ENCODE data around the gene CENPC.
"Not testable (repeated sequence)": the region's sequence is repeated elsewhere in the genome, so short reads cannot be mapped to it uniquely, and the experiment has no call there.

CENPC gene

DNA sequence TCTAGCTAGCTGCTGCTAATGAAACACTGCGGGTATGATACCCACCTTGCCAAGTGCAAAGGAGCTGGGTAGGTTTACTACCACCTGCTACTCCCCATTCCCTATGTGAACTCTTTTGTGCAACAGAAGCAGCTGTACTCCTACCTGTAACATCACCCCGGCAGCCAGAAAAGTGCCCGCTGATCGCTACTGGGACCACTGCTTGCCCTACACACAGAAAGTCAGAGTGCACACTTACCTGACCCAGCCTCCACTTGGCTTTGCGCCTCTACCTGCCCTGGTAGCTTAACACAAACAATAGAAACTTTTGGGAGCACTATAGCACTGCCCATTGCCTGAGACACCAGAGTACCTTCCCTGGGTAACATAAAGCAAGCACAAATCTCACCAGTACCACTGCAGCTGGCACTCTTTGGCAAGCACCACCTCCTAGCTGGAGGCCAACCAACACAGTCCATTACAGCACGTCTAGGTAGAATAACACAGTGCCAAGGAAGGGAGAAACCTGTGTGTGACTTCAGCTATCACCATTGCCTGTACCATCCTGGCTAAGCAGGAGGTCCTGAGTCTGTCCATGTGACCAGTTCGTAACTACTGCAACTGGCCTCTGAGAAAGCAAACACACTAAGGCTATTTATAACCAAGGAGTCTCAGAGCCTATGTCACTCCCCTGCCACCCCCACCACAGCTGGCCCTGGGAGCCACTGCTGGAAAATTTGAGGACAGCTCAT is 80.1 kb downstream of the CENPC start:
- DNase-seq = no peak

DNA sequence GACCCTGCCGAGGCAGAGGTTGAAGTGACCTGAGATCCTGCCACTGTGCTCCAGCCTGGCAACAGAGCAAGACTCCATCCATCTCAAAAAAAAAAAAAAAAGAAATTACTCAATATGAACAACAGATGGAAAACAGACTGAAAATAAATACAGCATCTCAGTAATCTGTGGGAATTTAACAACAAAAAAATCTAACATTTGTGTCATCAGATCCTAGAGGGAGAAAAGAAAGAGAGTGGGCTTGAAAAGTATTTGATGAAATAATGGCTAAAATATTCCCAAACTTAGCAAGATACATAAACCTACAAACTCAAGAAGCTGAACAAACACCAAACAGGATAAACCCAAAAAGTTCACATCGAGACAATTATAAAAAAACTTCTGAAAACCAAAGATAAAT is 84.7 kb downstream of the CENPC start:
- no peak for DNase-seq

DNA sequence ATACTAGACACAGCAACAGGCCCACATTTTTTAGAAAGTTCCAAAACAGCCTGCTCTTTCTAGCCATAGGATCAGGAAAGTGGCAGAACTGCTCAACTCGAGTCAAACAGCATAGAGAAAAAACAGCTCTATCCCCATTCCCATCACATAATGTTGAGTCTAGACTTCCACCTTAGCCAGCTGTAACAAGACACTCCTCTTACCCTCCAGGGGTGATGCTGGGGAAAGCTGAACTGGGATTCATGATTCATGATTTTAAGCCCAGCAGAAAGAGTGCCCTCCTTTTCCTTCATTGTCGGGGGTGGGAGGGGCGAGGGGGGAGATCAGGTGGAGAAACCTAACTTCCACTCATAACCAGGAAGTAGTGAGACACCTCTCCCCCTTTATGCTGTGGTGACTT is 86.1 kb downstream of the CENPC start:
- no peak for DNase-seq

DNA sequence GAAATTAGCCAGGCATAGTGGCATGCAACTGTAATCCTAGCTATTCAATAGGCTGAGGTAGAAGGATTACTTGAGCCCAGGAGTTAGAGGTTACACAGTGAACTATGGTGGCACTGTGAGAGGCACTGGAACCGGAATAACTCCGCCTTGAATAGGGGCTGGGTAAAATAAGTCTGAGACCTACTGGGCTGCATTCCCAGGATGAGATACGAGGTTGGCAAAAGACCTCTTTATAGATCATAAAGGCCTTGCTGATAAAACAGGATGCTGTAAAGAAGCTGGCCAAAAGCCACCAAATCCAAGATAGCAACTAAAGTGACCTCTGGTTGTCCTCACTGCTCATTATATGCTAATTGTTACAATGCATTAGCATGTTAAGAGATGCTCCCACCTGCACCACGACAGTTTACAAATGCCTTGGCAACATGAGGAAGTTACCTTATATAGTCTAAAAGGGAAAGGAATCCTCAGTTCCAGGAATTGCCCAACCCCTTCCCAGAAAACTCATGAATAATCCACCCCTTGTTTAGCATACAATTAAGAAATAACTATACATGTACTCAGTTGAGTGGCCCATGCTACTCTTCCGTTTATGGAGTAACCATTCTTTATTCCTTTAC is 88.6 kb downstream of the CENPC start:
- DNase-seq = no peak

DNA sequence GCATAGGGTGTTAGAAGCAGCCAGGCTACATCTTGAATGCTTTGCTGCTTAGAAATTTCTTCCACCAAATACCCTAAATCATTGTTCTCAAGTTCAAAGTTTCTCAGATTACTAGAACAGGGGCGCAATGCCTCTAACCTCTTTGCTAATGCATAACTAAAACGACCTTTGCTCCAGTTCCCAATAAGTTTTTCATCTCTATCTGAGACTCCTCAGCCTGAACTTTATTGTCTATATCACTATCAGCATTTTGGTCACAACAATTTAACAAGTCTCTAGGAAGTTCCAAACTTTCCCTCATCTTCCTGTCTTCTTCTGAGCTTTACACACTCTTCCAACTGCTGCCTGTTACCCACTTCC is 92.5 kb downstream of the CENPC start:
- not testable (repeated sequence) for DNase-seq

DNA sequence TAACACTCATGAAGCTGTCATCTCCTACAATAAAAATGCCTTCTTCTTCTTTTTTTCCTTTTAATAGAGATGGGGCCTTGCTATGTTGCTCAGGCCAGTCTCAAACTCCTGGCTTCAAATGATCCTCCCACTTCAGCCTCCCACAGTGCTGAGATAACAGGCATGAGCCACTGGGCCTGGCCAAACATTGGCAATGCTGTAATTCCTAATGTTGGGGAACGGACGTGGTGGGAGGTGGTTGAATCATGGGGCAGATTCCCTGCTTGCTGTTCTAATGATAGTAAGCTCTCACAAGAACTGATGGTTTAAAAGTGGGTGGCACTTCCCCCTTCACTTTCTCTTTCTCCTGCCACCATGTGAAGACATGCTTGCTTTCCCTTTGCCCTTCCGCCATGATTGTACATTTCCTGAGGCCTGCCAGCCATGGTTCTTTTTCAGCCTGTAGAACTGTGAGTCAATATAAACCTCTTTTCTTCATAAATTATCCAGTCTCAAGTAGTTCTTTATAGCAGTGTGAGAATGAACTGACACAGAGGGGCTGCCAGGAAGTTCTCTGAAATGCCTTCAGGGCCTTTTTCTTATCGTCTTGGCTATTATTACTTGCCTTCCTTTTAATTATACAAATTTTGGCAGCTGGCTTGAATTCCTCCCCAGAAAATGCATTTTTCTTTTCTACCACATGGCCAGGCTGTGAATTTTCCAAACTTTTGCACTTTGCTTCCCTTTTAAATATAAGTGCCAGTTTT is 93.0 kb downstream of the CENPC start:
- no peak for DNase-seq

DNA sequence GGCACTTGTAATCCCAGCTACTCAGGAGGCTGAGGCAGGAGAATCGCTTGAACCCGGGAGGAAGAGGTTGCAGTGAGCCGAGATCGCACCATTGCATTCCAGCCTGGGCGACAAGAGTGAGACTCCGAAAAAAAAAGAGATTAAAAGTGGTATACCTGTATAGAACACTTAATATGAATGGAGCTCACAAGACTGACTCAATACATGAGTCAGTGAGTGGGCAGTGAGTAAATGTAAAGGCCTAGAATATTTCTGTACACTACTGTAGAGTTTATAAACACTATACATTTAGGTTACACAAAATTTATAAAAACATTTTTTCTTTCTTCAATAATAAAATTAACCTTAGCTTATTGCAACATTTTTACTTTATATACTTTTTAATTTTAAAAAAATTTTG is 93.8 kb downstream of the CENPC start:
- DNase-seq = no peak

DNA sequence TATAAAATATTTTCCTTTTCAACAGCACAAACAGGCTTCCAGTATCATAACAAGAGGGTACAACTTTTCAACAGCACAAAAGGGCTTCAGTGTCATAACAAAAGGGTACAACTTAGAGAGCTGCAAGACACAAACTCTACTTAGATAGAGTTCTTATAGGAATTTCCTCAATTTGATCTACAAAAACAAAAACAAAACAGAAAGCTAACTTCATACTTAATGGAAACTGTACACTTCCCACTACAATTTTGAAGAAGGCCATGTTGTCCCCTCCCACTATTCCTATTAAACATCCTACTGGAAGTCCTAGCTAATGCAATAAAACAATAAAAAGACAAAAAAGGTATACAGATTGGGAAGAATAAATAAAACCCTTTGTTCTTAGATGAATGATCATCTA is 96.7 kb downstream of the CENPC start:
- DNase-seq = no peak

DNA sequence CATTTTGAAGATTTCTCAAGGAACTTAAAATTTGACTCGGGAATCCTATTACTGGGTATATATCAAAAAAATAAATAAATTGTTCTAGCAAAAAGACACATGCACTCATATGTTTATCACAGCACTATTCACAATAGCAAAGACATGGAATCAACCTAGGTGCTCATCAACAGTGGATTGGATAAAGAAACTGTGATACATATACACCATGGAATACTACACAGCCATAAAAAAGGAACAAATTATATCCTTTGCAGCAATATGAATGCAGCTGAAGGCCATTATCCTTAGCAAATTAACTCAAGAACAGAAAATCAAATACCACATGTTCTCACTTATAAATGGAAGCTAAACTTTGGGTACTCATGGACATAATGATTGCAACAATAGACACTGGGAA is 97.4 kb downstream of the CENPC start:
- DNase-seq = no peak

DNA sequence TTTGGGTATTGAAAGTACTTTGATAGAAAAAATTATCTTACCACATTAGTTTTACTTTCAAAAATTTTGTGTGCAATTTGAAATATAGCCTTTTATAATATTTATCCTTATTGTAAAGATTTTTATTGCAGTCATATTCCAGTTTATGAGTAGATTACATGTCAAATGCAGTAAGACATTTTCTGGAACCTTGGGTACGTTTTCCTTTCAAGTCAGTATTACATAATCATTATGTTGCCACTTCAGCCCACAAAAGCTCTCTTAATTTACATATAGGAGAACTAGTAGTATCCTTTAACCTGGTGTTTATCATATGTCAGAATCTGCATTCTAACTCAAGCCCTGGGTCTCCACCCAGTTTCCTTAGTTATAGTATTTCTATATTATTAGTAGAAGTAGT is 98.5 kb downstream of the CENPC start:
- no peak for DNase-seq

DNA sequence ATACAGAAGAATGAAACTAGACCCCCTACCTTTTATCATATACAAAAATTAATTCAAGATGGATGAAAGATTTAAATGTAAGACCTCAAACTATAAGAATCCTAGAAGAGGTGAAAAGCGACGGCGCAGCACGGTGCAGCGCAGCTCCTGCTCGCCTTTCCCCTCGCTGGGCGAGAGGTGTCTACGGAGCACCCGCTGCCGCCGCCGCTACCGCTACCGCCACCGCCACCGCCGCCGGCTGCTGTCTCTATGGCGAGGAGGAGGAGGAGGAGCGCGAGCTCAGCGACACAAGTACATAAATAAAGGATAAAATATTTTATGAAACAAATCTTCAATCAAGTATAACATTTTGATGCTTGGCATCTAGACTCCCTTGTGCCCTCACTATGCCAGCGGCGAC is 99.4 kb downstream of the CENPC start:
- DNase-seq = not testable (repeated sequence)

DNA sequence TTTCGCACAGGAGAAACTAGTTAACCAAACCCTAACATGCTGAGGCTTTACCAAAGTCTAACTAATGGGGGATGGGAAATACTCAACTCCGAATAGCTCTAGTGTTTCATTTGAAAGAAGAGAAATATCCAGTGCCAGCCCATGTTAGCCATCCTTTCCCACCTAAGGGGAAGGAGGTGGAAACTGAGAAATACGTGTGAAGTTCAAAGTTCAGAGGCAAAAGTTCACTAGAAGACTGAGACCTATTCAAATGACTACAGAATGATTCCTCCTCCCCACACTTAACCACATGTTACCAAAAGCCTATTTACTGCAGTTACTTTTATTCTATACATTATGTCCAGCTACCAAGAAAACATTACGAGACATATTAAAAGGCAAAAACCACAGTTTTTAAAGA is 106.3 kb downstream of the CENPC start:
- no peak for DNase-seq

DNA sequence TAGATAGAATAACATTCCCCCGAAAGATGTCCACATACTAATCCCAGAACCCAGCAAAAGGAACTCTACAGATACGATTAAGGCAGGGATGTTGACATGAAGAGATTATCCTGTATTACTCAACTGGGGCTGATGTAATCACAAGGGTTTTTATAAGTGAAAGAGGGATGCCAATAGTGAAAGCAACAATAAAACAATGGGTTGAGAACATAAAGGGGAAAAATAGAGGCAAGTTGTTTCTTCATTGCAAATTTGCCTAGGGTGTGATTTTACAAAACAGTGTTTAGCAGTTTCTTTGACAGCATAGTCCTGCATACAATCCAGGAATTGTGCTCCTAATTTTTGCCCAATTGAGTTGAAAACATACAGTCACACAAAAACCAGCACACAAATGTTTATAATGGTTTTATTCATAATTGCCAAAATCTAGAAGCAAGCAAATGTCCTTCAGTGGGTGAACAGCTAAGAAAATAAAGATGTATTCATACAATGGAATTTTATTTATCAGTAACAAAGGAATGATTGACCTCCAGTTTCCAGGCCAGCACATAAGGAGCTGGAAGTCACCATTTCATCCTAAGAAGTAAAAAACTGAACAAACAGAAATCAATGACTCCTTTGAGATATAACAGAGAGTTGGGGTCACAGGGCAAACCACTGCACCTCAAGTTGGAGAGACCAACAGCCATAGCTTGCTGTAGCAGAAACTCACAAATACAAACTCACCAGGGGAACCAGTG is 107.2 kb downstream of the CENPC start:
- no peak for DNase-seq

DNA sequence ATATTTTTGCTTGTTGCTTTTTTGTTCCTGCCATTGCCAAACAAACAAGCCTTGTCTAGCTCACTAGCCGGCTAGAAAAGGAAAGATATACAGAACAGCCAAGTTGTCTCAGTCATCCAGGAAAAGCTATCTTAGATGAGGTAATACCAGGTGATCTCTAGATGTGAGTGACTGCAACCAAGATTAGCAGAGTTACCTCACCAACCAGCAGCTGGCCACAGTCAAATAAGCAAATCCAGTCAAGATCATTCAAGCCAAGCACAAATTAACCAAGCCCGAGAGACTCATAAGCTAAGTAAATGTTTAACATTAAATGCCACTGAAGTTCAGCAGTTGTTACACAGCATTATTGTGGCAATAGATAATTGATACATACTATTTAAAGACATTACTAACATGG is 108.6 kb downstream of the CENPC start:
- DNase-seq = no peak

DNA sequence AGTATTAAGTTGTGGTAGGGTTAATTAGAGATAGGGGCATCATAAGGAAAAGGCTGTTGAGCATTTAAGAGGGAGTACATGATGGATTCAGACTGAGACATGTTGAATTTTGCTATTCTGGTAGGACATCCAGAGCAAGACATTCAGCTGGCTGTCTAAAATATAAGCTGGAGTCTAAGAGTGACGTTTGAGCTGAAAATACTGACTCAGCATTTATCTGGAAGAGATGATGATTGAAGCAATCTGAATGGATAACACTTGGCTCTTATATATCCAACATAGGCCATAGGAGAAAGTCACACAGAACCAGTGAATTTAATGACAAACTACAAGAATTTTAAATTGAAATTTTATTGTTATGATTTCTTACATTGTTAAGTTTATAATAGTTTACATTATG is 114.3 kb downstream of the CENPC start:
- no peak for DNase-seq

DNA sequence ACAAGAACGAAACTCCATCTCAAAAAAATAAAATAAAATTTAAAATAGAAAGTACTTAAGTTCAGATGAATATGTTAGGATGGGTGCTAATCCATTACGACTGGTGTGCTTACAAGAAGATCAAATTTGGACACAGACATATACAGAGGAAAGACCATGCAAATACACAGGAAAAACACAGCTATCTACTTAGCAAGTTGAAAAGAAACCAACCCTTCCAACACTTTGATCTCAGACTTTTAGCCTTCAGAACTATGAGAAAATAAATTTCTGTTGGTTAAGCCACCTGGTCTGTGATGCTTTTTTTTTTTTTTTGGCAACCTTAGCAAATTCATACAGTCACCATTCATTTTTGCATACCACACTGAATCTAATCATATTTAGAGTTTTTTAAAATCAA is 116.5 kb downstream of the CENPC start:
- no peak for DNase-seq
